ENCODE results near the gene TKT.

TKT gene

DNA sequence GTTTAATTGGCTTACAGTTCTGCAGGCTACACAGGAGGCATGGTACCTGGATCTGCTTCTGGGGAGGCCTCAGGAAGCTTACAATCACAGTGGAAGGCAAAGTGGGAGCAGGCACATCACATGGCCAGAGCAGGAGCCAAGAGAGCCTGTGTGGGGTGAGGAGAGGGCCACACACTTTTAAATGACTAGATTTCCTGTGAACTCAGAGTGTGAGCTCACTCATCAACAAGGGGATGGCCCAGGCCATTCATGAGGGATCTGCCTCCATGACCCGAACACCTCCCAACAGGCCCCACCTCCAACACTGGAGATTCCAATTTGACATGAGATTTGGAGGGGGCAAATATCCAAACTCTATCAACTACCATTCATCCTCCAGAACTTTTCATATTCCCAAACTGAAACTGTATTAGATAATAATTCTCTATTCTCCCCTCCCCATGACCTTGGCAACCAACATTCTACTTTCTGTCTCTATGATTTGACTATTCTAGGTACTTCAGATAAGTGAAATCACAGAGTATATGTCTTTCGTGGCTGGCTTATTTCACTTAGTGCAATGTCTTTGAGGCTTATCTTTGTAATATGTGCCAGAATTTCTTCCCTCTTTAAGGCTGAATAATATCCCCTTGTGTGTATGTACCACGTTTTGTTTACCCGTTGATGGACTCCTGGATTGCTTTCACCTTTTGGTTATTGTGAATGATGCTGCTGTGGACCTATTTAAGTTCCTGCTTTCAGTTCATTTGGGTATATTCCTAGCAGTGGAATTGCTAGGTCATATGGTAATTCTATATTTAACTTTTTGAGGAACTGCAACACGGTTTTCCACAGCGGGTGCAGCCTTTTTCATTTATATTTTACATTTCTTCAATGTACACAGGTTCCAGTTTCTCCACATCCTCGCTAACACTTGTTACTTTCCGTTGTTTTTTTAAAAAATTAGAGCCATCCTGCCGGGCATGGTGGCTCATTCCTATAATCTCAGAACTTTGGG lies 43.8 kb downstream of the TKT start:
- TF ChIP-seq, protein P1, sequence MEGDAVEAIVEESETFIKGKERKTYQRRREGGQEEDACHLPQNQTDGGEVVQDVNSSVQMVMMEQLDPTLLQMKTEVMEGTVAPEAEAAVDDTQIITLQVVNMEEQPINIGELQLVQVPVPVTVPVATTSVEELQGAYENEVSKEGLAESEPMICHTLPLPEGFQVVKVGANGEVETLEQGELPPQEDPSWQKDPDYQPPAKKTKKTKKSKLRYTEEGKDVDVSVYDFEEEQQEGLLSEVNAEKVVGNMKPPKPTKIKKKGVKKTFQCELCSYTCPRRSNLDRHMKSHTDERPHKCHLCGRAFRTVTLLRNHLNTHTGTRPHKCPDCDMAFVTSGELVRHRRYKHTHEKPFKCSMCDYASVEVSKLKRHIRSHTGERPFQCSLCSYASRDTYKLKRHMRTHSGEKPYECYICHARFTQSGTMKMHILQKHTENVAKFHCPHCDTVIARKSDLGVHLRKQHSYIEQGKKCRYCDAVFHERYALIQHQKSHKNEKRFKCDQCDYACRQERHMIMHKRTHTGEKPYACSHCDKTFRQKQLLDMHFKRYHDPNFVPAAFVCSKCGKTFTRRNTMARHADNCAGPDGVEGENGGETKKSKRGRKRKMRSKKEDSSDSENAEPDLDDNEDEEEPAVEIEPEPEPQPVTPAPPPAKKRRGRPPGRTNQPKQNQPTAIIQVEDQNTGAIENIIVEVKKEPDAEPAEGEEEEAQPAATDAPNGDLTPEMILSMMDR (IDR thresholded peaks at IDR 0.05; ENCODE audit: insufficient read depth, missing control alignments) = no peak
- FAIRE-seq (no peak), DNase-seq (ENCODE audit: insufficient read length, low spot score) (no peak)

DNA sequence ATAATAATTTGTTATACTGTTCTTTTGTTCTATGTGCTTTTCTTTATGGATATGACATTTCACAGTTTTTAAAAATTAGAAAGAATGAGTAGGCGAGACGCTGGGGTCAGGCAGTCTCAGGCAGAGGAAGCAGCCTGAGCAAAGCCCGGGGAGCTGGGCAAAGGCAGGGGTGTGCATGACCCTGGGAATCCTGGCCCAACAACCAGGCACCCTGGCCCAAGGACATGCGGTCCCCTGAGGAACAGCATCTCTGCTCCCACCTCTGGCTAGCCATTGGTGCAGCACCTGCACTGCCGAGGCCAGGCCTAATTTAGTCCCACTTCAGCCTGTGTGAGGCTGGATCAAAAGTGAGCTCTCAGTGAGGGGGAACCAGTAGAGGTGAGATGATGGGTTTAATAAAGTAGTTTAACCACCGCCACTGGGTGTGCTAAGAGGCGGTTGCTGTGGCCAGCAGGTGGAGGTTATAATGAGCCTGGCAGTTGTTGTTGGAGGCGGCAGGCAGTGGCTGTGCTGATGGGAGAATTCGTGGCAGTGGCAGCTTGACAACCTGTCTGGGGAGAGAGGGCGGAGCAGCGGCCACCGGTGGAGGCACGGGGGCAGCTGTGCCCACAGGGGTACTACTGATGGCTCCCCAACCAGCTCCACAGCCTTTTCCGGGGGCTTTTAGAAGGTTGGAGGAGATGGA lies 53.3 kb downstream of the TKT start:
- FAIRE-seq (no peak), DNase-seq (ENCODE audit: insufficient read length, low spot score) (no peak)
- TF ChIP-seq, protein P1 (IDR thresholded peaks at IDR 0.05; ENCODE audit: insufficient read depth, missing control alignments) = no peak

DNA sequence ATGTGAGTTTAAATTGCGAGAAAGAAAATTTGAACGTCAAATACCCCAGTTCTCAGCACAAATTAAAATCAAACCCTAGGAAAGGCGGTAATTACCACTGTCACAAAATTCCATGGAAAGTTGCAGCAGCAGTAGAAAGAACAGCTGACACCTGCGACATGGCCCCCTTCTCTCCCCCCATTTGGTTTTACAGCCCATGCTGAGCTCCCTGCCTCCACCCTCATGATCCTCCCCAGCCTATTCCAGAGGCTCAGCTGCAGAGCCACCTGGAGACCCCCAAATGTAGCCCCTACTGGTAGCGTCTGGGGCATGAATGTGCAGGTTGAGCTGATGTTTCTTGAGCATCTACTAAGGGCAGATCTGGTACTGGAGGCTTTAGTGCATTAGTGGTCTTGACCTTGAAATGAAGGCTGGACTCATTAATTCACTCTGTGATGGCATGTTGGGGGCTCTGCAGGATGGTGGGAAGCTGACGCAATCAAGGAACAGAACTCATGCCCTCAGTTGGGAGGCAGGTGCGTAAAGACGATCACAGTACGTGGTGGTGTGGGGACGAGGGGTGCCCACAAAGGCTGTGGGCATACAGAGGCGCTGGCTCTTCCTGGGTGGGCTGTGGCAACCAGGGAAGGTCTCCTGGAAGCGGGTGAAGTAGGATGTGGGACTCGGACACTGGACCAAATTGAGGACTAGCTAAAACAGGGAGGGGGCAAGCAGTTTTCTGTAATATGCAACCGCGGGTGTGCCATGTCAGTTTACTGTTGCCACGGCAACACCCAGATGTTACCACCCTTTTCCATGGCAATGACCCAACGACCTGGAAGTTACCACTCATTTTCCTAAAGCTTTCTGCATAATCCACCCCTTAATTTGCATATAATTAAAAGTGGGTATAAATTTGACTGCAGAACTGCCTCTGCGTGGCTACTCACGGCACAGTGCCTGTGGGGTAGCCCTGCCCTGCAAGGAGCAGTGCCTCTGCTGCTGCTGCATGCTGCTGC lies 55.0 kb downstream of the TKT start:
- DNase-seq (ENCODE audit: insufficient read length, low spot score) (no peak), FAIRE-seq (no peak)
- TF ChIP-seq, protein P1 (IDR thresholded peaks at IDR 0.05; ENCODE audit: insufficient read depth, missing control alignments) = no peak

GRCh38 chr3:53199834-53200233 lies 56.0 kb downstream of the TKT start:
- no peak for DNase-seq (ENCODE audit: insufficient read length, low spot score)

DNA sequence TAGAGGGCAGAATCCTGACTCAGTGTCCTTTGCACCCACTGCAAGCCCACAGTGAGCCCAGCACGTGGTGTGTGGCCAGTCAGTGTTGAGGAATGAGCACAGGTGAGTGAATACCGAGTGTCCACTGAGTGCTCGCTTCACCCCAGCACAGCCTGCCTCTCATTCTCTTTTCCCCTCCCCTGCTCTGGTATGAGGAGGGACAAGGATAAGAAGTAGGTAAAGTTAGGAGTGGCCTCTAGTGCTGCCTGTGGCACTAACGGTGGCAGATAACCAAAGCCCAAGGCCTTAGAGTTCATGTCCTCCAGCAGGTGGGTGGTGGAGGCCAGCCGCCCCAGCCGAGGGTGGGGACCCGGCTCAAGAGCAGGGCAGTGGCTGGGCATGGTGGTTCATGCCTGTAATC lies 56.8 kb downstream of the TKT start:
- DNase-seq (ENCODE audit: insufficient read length, low spot score) = no peak
- TF ChIP-seq, protein P1 (IDR thresholded peaks at IDR 0.05; ENCODE audit: insufficient read depth, missing control alignments) = no peak
- FAIRE-seq = no peak

More at GRCh38 chr3:53199834-53200233, 56.0 kb downstream of the TKT start:
- TF ChIP-seq, protein P1 (IDR thresholded peaks at IDR 0.05; ENCODE audit: insufficient read depth, missing control alignments) = no peak
- FAIRE-seq = no peak

- TF ChIP-seq, protein P1 (IDR thresholded peaks at IDR 0.05; ENCODE audit: insufficient read depth, missing control alignments) = no peak
- DNase-seq (ENCODE audit: insufficient read length, low spot score) = no peak
- FAIRE-seq = no peak
Measured at GRCh38 chr3:53198256-53198977, 57.4 kb downstream of the TKT start.

All from D721Med (cell line).